Urothelium cell line (cell line): ENCODE measurements around the gene TIMM13.

Experiments
- DNase-seq: peaks from one replicate; pipeline ENCODE4 v3.0.0; 2011; ENCODE audit warnings: low spot score, mixed read lengths
- FAIRE-seq: peaks from 2 replicates; lab custom pipeline; 2011; peaks lifted over from hg19 to GRCh38; lab: Jason Lieb, UNC

The TIMM13 gene

GRCh38 chr19:2455851-2456570 lies 28.6 kb upstream of the TIMM13 start:
- FAIRE-seq (no peak), DNase-seq (no peak)

- no peak for DNase-seq
- no peak for FAIRE-seq
These were observed 27.8 kb upstream of the TIMM13 start for GRCh38 chr19:2454962-2455850.

- DNase-seq (no peak), FAIRE-seq (no peak)
These were observed 27.0 kb upstream of the TIMM13 start for GRCh38 chr19:2454199-2454961.

- DNase-seq (no peak), FAIRE-seq (no peak)
These were observed 26.1 kb upstream of the TIMM13 start for GRCh38 chr19:2453431-2454025.

- DNase-seq = no peak
- no peak for FAIRE-seq
These were observed 24.4 kb upstream of the TIMM13 start for GRCh38 chr19:2451741-2452140.

GRCh38 chr19:2451138-2451537 lies 23.8 kb upstream of the TIMM13 start:
- no peak for FAIRE-seq
- no peak for DNase-seq

- no peak for FAIRE-seq
- no peak for DNase-seq
These were observed 21.6 kb upstream of the TIMM13 start for GRCh38 chr19:2449019-2449418.

GRCh38 chr19:2446381-2446780 lies 19.0 kb upstream of the TIMM13 start:
- no peak for FAIRE-seq
- DNase-seq = no peak

GRCh38 chr19:2444251-2445002 lies 17.0 kb upstream of the TIMM13 start:
- FAIRE-seq = no peak
- DNase-seq = no peak

GRCh38 chr19:2443785-2444182 lies 16.4 kb upstream of the TIMM13 start:
- DNase-seq = no peak
- no peak for FAIRE-seq

- no peak for FAIRE-seq
- no peak for DNase-seq
These were observed 15.9 kb upstream of the TIMM13 start for GRCh38 chr19:2443116-2443784.

- FAIRE-seq (no peak), DNase-seq (no peak)
These were observed 13.8 kb upstream of the TIMM13 start for GRCh38 chr19:2441096-2441752.

GRCh38 chr19:2440515-2440914 lies 13.1 kb upstream of the TIMM13 start:
- FAIRE-seq = no peak
- no peak for DNase-seq

GRCh38 chr19:2438178-2438577 lies 10.8 kb upstream of the TIMM13 start:
- FAIRE-seq = no peak
- no peak for DNase-seq

GRCh38 chr19:2436926-2437325 lies 9.5 kb upstream of the TIMM13 start:
- DNase-seq (no peak), FAIRE-seq (no peak)

- DNase-seq (no peak), FAIRE-seq (no peak)
These were observed 9.0 kb upstream of the TIMM13 start for GRCh38 chr19:2436384-2436783.

GRCh38 chr19:2434721-2435265 lies 7.4 kb upstream of the TIMM13 start:
- no peak for FAIRE-seq
- DNase-seq = no peak

- DNase-seq (no peak), FAIRE-seq (no peak)
These were observed 6.9 kb upstream of the TIMM13 start for GRCh38 chr19:2434267-2434666.

GRCh38 chr19:2433854-2434253 lies 6.5 kb upstream of the TIMM13 start:
- FAIRE-seq = no peak
- DNase-seq = no peak
